HG03520 (cell line): ENCODE data around the gene DIP2C.

Source experiments
- ATAC-seq: cut with Tn5 transposase; IDR thresholded peaks from one replicate; pipeline ENCODE4 v1.9.1; 2021; ENCODE audit warnings: mild to moderate bottlenecking, moderate library complexity; ENCODE audit not compliant: unreplicated experiment

Gene DIP2C

DNA sequence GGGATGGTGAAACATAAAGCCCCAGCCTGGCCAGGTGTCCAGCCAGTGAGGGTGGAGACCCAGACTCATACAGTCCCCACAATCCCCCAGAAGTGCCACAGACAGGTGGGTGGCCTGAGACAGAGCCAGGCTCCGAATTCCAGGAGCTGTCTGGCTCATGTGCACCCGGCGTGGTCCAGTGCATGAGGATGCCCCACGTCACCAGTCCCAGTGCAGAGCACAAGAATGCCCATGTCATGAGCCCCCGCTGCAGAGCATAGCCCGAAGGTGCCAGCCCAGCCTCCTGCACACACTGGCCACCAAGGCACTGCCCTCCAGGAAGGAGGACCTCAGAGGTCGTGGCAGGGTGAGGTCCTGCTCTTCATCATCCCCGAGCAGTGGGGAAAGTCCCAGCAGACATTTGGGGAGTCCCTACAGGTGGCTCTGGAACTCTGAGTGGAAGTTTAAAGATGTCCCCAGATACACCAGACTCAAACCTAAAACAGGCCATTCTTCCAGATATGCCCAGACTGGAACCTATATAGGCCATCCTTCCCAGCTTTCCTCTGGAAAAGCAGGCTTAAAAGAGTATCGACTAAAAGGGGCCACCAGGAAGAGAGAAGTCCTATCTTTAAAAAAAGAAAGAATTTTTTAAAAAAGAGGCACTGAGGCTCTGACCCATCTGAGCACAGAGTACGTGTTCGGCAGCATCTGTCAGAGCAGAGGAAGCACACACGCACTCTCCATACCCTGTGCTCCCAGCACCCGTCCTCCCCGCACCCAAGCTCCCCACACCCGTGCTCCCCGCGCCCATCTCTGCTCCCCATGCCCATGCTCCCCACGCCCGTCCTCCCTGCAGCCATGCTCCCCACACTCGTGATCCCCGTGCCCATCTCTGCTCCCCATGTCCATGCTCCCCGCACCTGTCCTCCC is 11.5 kb downstream of the DIP2C start:
- no peak for ATAC-seq

DNA sequence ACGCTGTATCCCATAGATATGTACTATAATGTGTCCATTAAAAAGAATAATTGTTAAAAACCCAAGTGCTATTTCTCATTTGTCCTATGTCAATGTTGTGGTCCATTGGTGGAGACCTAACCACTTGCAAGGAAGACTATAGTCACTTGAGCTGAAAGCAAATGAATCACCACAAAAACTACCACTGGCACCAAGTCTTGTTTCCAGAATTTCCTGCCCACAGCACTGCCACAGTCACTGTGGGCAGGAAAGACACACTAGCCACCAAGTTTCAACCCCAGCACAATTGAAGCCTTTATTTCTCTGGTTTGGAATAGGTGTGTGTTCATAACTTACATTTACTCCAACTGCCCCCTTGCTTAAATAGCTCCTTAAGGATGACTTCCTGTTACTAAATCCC is 12.4 kb downstream of the DIP2C start:
- ATAC-seq = no peak

DNA sequence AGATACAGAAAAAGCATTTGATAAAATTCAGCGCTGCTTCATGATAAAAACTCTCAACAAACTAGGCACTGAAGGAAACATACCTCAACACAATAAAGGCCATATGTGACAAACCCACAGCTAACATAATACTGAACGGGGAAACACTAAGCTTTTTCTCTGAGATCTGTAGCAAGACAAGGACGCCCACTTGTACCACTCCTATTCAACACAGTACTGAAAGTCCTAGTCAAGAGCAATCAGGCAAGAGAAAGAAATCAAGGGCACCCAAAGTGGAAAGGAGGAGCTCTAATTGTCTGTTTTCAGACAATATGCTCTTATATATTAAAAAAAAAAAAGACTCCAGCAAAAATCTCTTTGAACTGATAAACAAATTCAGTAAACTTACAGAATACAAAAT is 13.3 kb downstream of the DIP2C start:
- no peak for ATAC-seq

GRCh38 chr10:675532-675931 is 13.9 kb downstream of the DIP2C start:
- no peak for ATAC-seq

DNA sequence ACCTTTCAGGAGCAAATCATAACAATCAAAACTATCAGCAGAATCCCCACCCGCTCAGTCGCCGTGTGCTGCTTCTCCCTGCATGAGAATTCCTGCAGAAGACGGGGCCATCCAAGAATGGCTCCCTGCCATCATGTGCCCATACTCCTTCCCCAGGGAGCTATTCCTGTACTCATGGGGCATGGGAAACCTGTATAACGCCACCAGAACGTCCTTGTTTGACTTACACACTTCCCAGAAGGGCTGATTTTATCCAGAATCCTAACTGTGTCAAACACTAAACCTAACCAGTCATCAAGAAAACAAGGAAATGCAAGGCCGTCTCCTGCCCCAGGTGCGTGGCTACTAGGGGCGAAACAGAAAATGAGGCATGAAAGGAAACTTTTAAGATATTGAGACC is 16.0 kb downstream of the DIP2C start:
- no peak for ATAC-seq

DNA sequence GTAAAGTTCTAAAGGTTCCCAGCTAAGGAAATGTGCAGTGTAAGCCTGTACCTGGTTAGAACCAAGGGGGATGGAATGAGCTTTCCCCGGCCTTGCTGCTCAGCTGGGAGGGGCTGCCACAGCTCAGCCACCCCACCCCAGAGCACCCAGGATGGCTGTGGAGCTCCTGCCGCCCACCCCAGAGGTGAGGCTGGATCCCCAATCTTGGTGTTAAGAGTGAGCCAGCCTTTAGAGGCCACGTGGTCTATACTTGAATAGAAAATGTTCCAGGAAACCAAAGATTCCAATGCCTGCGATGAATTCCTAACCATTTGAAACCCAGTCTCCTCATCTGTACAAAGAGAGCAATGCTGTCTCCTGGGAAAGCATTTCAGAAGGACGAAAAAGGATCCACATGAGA is 16.5 kb downstream of the DIP2C start:
- ATAC-seq = no peak

- no peak for ATAC-seq
Measured at GRCh38 chr10:672203-672602, 17.3 kb downstream of the DIP2C start.

DNA sequence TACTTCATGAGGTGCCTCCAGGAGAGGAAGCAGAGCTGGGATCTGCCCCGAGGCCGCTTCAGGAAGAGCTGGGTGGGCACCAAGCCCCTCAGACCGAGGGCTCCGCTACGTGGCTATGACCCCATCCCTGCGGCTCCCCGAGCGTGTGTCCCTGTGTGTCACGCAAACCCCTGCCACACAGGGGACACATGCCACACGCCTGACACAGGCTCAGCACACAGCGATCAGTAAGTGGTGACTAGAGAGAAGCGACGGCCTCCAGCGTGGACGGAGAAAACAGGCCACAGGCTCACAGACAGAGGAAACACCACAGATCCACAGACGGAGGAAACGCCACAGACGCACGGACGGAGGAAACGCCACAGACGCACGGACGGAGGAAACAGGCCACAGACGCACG is 18.5 kb downstream of the DIP2C start:
- no peak for ATAC-seq

DNA sequence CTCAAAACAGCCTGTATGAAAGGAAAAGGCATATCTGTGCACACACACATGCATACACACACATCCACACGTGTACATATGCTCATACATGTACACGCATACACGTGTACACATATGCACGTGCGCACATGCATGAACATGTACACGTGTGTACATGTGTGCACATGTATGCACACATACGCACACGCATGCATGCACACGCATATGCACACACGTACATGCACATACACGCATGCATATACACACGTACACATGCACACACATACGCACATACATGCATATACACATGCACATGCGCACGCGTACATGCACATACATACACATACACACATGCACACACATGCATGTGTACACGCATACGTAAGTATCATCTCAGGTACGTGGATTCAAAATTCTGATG is 19.4 kb downstream of the DIP2C start:
- ATAC-seq = no peak

DNA sequence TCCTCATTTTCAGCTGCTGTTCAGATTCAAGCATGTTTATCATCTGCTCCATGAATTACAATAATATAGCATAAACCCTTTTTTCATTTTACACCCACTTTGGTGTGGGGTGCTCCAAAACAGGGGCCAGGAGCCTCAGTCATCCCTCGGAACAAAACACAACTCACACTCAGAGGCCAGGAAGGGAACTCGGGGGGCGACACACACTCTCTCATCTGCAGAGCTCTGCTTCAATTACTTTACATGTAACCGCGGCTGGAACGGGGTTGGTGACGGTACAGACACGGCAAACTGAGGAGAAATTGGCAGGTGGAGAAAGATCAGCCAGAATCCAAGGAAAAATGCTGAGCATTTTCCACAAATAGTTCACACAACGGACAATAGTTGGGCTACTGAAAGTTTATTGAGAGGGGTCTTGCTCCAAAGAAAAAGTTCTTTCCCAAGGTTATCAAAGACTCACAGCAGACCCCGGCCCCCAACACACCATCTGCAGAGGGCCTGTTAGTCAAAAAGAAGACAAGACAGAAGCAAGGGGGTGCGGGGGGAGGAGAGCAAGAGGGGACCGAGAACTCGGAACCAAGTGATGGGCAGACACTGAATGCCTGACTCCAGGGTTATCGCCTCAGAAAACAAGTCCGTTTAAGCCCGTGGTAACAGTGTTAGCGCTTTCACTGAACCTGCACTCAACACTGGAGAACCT is 20.5 kb downstream of the DIP2C start:
- no peak for ATAC-seq

DNA sequence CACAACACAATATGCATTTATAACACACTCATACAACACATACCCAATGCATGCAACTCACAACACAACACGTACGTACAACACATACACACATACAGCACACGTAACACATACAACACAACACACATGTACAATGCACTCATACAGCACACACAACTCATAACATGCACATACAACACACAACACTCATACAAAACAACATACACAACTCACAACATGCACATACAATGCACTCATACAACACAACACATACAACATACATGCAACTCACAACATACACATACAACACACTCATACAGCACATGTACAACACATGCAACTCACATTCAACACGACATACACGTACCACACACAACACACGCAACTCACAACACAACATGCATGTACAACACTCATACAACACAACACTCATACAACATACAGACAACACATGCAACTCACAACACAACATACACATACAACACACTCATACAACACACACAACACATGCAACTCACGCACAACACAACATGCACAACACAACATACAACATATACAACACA is 21.8 kb downstream of the DIP2C start:
- ATAC-seq = no peak

DNA sequence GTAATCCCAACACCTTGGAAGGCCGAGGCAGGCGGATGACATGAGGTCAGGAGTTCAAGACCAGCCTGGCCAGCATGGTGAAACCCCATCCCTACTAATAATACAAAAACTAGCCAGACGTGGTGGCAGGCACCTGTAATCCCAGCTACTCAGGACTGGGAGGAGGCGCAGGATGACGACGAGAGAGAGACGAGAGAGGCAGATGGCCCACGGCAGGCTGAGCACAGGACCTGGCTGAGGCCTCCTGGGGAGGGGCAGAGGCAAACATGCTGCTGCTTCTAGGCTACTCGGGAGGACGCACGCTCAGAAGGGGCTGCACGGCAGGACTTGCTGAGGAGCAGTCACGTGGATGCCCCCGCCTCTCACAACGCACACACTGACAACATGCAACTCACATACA is 22.4 kb downstream of the DIP2C start:
- ATAC-seq = no peak

GRCh38 chr10:666237-667012 is 23.0 kb downstream of the DIP2C start:
- no peak for ATAC-seq

- ATAC-seq = no peak
Measured at GRCh38 chr10:665579-666091, 23.8 kb downstream of the DIP2C start.

DNA sequence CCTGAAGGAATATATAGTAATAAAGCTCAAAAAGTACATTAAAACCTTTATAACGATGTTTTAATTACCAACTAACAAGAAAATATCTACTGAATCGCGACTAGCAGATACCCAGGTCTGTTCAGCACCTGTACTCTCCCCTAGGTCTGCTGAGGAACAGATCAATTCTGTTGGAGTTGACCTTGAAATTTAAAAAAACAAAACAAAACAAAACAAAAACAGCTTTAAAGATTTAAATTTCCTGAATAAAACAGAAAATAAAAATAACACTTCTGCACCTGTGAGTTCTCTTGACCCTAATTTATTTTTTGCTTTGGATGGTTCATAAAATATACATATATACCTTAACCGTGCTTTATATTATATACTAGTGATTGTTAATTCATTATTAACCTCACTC is 24.6 kb downstream of the DIP2C start:
- no peak for ATAC-seq

- ATAC-seq = no peak
Measured at GRCh38 chr10:664301-664700, 25.2 kb downstream of the DIP2C start.

GRCh38 chr10:663831-664251 is 25.6 kb downstream of the DIP2C start:
- ATAC-seq = no peak

DNA sequence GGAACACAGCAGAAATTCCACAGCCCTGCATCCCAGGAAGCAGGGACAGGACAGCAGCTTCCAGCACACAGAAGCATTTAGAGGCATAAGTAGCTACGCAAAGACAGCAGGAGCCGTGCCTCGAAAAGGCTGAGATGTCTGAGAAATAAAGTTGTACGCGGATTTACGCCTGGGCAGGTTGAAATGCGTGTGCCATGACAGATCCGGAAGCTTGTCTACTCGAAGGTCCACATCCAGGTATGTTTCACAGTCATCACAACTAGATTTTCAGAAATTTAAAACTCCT is 26.1 kb downstream of the DIP2C start:
- ATAC-seq = no peak

DNA sequence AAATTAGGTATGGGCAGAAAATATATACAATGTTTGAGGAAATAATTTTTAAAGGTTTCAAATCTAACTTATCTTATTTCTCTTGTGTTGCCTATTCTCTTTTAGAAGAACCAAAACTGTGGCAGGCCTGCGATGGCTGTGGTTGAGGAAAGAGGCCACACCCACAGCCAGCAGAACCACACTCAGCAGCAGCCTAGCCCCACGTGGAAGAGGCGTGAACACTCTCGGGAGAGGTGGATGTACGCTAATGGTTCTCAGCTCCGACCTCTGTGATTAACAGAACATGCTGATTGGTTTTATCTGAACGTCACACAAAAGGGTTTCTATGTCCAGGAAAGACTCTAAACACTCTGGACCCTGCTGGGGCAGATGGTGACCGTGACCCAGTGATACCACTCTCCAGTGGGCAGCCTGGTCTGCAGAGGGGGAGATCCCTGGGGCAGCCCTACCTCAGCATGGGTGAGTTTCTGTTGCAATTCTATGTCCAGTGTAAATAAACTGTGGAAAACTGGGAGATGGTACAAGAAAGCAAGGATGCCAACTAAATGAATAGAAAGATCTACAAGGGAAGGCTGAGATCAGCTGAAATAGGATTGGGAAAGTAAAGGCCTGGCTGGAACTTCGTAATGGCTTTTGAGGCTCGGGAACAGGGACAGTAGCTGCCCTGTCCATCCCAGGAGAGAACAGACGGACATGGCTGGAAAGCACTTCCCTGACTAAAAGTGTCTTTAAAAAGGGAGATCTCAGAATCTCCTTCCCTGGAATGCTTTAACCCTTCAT is 26.6 kb downstream of the DIP2C start:
- ATAC-seq = no peak

- no peak for ATAC-seq
Measured at GRCh38 chr10:662223-662605, 27.3 kb downstream of the DIP2C start.
